PFSK-1 (cell line): ENCODE data around the gene NOP14.

Source experiments
- FOXP2 ChIP-seq: optimal IDR thresholded peaks from 2 replicates; pipeline ENCODE3; 2011; ENCODE audit warnings: borderline replicate concordance, control low read depth, inconsistent platforms; ENCODE audit not compliant: insufficient read depth; ENCODE audit errors: extremely low read length, extremely low read depth
- POLR2AphosphoS5 ChIP-seq: IDR thresholded peaks from 2 replicates; pipeline ENCODE4 v1.6.1; 2012; ENCODE audit warnings: low read depth, mild to moderate bottlenecking, control low read depth, low read length, moderate library complexity
- REST ChIP-seq, 2 experiments: IDR thresholded peaks; 2 replicates each; pipeline versions ENCODE4 v1.6.1 to v1.8.0; 2011 to 2012; ENCODE audit warnings: low read depth in 2 of 2, low read length in 2 of 2, control low read depth in 1 of 2, inconsistent platforms in 1 of 2, mild to moderate bottlenecking in 1 of 2, moderate library complexity in 1 of 2; ENCODE audit not compliant: insufficient read depth in 1 of 2
- SIN3A ChIP-seq: IDR thresholded peaks from 2 replicates; pipeline ENCODE4 v1.6.1; 2012; ENCODE audit warnings: mild to moderate bottlenecking, low read length, moderate library complexity, borderline replicate concordance; ENCODE audit not compliant: insufficient read depth
- TAF1 ChIP-seq: IDR thresholded peaks from 2 replicates; pipeline ENCODE4 v1.6.1; 2012; ENCODE audit warnings: low read length, control low read depth, borderline replicate concordance; ENCODE audit not compliant: insufficient read depth

GRCh38 chr4:2906218-2906617 is 57.0 kb downstream of the NOP14 start:
- TF ChIP-seq POLR2AphosphoS5 (no peak), TAF1 (no peak), REST (IDR thresholded peaks at IDR 0.05; ENCODE audit: insufficient read depth in 1 of 2, low read depth in 2 of 2, low read length in 2 of 2) (no peak), SIN3A (no peak), FOXP2 (no peak)
